ENCODE measurements around the gene DNAJB6.
A peak's percentile ranks its signal among the peaks of the same experiment; 100 is the strongest.
"Not testable (repeated sequence)": the region's sequence is repeated elsewhere in the genome, so short reads cannot be mapped to it uniquely, and the experiment has no call there.

The DNAJB6 gene

DNA sequence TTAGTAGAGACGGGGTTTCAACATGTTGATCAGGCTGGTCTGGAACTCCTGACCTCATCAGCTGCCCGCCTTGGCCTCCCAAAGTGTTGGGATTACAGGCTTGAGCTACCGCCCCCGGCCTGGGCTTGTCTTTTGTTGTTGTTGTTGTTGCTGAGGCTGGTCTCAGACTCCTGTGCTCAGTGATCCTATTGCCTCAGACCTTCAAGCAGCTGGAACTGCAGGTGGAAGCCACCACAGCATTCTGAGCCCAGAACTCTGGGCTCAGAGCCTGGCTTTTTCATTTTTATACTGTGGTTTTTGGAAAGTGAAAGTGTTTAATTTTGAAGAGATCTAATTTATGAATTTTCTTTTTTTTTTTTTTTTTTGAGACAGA, 16.2 kb upstream of the DNAJB6 start:
- intact Hi-C loops (cut with DNase I) = no loop called here
- peak in 1 of 10 donors; percentile 61 for DNase-seq

DNA sequence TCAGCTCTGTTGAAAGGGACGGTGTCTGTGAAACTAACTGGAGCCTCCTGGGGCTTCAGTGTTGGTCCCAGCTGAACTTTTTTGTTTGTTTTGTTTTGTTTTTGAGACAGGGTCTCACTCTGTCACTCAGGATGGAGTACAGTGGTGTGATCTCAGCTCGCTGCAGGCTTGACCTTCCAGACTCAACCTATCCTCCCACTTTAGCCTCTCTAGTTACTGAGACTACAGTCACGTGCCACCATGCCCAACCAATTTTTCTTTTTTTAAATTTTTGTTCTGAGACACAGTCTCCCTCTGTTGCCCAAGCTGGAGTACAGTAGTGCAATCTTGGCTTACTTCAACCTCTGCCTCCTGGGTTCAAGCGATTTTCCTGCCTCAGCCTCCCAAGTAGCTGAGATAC, 13.4 kb upstream of the DNAJB6 start:
- intact Hi-C loops (cut with DNase I) = no loop called here

DNA sequence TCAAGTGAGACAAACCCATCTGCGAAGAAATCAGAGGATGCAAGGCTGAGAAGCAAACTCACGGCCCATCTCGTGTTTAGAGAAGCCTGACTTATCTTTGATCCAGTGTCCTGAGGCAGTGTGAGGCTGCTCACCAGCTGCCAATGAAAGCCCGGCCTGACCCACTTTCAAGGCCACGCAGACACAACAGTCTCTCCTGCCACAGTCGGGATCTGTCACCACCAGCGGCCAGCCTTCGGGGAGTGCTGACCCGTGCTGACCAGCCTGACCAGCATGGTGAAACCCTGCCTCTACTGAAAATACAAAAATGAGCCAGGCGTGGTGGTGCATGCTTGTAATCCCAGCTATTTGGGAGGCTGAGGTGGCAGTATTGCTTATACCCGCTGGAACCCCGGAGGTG, 7.4 kb upstream of the DNAJB6 start:
- intact Hi-C loops (cut with DNase I) = no loop called here
- DNase-seq = peak in 1 of 10 donors; percentile 67

More for the DNA sequence above, 13.4 kb upstream of the DNAJB6 start:
- no peak for DNase-seq

DNA sequence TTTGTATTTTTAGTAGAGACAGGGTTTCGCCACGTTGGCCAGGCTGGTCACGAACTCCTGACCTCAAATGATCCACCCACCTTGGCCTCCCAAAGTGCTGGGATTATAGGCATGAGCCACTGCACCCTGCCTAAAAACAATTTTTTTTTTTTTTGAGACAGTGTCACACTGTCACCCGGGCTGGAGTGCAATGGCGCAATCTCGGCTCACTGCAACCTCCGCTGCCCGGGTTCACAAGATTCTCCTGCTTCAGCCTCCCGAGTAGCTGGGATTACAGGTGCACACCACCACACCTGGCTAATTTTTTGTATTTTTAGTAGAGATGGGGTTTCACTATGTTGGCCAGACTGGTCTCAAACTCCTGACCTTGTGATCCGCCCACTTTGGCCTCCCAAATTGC, 6.2 kb upstream of the DNAJB6 start:
- intact Hi-C loops (cut with DNase I) = loop anchor here (10.0 kb wide), 3 partner anchors 56 to 386 kb away; partner anchors contain the start of genes NOM1 and UBE3C
- DNase-seq = not testable (repeated sequence)

DNA sequence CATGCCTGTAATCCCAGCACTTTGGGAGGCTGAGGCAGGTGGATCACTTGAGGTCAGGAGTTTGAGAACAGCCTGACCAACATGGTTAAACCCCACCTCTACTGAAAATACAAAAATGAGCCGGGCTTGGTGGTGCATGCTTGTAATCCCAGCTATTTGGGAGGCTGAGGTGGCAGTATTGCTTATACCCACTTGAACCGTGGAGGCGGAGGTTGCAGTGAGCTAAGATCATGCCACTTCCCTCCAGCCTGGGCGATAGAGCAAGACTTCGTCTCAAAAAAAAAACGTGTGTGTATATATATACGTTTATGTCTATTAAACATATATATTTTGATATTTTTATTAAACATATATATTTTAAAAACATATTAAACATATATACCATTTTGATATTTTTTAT, 5.8 kb upstream of the DNAJB6 start:
- peak in 1 of 10 donors; percentile 41 for DNase-seq
- intact Hi-C loops (cut with DNase I) = loop anchor here (10.0 kb wide), 3 partner anchors 56 to 386 kb away; partner anchors contain the start of genes NOM1 and UBE3C

DNA sequence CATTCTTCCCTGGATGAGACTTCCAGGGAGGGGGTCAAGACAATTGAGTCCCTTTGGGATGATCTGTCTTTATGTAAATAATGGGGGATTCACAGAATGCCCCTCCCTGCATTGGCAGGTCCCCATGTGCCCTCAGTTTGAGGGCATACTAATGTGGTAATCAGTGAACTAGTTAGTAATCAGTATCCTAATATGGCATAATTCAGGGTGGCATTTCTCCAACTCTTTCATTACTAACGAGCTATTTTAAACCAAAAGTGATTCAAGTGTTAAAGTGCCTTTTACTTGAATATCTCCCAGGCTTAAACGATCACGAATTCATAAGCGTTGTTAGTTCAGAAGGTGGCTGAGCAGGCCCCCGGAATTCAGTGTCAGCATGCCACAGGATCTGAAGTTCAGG, 1.6 kb upstream of the DNAJB6 start:
- intact Hi-C loops (cut with DNase I) = loop anchor here (10.0 kb wide), 3 partner anchors 60 to 390 kb away; partner anchors contain the start of genes NOM1 and UBE3C
- DNase-seq = peak in 1 of 10 donors; percentile 5

DNA sequence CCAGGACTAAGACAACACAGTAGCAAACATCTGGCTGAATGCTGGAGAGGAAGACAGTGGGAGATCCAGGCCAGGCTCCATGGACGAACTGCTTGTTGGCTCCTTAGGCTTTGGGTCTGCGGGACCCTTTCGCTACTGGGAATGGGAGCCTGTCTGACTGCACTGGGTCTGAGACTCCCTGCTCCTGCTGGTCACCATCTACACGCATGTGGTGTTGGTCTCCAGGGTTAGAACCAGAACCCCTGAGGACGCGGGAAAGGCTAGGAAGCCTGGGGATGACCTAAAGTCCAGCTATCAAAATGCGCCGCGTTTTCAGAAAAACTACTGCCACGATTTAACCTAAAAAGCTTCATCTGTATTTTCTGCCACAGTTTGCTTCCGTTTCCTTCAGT, 817 bp upstream of the DNAJB6 start:
- peak in 1 of 10 donors; percentile 76 for DNase-seq
- intact Hi-C loops (cut with DNase I) = loop anchor here (10.0 kb wide), 3 partner anchors 61 to 391 kb away; partner anchors contain the start of genes NOM1 and UBE3C

DNA sequence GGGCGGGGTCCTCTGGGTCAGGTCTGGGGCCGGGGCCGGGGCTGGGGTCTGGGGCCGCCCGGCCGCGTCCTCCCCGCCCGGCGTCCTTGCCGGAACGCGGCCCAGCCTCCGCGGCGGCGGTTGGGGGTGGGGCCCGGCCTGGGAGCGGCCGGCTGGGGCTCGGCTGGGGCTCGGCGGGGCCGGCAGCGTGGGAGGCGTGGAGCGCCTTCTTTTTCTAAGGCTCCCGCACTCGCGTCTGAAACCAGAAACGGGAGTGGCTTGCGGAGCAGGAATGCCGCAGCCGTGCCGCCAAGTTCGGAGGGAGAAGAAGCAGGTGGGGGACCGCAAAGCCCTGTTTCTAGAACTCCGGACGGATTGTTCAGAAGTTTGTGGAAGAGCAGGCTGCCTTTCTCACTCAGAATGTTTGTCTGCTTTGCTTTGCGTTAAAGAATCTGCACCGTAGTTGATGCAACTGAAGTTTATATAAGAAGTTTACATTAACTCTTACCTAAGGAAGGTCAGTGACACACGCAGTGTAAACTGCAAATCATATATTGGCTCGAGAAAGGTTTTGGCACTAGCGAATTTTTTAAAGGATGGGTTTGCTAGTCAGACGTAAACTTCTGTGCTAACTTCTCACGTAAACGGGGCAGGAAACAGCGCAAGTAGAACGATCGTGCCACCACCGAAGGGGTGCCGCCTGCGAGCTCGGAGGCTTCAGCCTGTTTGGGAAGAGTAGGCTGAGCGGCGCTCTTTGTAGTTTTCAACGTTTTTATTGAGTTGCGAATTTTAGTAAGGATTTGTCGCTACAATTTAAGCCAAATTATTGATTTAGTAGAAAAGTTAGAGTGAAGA, 729 bp downstream of the DNAJB6 start:
- DNase-seq = peak in 5 of 10 donors; percentile 13 to 87 (median 51)

DNA sequence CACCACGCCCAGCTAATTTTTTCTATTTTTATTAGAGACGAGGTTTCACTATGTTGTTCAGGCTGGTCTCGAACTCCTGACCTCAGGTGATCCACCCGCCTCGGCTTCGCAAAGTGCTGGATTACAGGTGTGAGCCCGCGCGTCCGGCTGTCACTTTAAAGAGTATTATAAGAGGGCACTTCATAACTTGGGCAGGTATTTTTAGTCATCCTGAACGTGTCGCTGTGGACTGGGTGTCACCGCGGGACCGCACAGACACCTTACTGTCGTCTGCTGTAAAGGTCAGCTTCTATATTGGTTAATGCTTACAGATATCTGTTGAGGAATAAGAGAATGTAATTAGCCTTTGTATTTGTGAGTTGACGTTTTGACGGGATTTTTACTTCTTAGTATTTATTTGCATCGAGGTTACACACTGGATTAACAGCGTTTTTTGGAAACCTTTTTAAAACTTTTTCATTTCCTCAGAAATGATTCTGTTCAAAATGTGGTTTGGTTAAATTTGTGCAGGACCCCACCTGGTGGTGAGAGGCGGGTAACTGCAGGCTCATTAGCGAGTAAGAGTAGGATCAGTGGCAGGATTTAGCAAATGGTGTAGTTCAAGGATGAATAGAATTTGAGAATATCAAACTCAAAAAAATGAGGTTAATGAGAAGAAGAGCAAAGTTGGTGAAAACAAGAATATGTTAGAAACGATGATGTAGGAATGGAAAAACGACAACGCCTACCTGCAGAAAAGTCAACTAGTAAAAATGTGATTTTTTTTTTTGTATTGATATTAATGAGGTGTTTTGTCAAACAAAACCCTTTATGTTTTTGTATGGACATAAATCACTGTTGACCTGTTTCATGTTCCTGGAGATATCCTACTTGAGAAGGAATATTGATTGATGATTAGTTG, 3.2 kb downstream of the DNAJB6 start:
- peak in 9 of 10 donors; percentile 36 to 94 (median 64) for DNase-seq
- intact Hi-C loops (cut with DNase I) = loop anchor here (10.0 kb wide), 3 partner anchors 65 to 395 kb away; partner anchors contain the start of genes NOM1 and UBE3C

More for the DNA sequence above, 729 bp downstream of the DNAJB6 start:
- intact Hi-C loops (cut with DNase I) = loop anchor here (10.0 kb wide), 3 partner anchors 63 to 393 kb away; partner anchors contain the start of genes NOM1 and UBE3C

DNA sequence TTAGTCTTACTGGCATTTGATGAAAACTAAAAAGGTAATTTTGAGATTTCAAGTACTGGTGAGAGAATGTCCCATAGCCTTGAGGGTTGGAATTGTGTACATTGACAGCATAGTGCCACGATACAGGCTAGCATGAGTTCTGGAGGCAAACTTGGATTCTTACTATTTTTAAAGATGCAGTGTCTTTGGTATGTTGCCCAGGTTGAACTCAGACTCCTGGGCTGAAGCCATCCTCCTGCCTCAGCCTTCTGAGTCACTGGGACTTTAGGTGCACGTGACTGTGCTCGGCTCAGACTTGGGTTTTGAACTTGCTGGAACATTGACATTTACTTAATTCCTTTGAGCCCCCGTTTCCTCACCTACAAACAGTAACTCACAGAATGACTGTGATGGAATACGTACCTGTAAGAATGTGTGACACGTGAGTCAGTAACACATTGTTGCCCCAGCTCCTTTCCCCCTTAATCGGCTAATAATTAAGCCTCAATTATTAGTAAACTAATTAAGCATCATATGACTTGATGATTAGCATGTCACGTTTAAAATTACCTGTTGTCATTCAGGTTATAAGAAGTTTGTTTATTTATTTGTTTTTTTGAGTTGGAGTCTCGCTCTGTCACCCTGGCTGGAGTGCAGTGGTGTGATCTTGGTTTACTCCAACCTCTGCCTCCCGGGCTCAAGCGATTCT, 10.6 kb downstream of the DNAJB6 start:
- intact Hi-C loops (cut with DNase I) = no loop called here
- DNase-seq = peak in 1 of 10 donors; percentile 80

DNA sequence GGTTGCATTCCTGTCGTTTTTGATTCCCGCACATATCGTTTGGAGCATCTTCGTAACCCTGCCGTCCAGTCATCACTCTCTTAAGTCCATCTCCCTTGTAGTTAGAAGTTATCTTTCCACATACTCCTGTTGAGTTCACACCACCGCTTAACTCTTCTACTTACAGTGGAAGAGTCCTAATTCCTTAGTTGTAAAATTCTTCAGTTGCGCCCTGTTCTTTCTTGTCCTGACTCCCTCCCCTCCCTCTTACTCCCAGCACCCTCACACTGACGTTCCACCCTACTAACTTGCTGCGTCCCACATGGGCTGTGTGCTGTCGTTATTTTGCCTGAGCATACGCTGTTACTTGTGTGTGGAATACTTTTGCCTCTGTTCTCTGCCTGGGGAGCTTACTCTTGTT, 11.7 kb downstream of the DNAJB6 start:
- intact Hi-C loops (cut with DNase I) = no loop called here

DNA sequence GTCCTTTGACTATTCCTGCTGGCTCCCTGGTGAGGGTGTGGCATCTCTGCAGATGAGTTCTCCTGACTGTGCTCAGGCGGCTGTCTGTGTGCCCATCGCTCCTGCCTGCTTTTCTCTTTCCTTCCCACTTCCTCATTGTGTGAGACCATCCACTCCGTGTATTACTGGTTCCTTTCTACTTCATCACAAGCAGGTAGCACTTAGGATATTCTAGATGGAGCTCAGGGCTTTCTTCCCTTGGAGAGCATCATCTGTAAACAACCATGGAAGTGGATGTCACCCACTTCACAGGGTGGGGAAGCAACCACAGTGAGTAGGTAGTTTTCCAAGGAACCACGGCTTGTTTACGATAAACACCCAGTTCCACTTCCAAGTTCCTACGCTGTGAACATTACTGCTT, 15.7 kb downstream of the DNAJB6 start:
- DNase-seq = no peak
- intact Hi-C loops (cut with DNase I) = no loop called here

More for the DNA sequence above, 11.7 kb downstream of the DNAJB6 start:
- no peak for DNase-seq

DNA sequence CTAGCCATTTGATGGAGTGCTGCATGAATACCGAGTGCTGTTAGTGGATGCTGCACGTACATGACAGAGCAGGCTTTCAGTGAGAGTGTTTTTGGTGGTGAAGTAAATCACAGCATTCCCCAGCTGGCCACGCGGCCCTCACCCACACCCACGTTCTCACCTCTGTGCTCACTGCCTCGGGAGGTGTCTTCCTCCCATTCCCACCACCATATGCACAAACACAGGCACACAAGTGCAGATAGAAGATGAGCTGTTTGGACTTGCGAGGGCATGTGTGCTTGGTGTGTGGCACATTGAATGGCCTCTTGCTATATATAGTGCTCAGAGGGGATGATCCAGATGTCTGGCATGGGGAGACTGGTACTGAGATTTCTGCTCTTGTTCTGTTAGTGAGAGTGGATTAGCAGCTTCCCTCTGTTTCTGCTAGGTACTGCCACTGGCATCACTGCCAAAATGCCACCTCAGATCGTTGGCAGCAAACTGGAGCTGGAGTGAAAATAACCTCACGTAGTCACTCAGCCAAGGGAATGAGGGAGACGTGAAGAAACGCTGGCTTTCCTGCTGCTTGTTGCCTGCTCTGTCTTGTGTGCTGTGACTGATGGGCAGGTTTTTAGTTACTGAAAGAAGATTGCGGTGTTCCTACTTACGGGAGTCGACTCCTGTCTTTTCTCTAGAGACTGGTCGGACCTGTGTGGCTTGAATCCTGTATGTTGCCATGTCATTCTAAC, 19.1 kb downstream of the DNAJB6 start:
- intact Hi-C loops (cut with DNase I) = no loop called here
- peak in 8 of 10 donors; percentile 49 to 92 (median 60) for DNase-seq

DNA sequence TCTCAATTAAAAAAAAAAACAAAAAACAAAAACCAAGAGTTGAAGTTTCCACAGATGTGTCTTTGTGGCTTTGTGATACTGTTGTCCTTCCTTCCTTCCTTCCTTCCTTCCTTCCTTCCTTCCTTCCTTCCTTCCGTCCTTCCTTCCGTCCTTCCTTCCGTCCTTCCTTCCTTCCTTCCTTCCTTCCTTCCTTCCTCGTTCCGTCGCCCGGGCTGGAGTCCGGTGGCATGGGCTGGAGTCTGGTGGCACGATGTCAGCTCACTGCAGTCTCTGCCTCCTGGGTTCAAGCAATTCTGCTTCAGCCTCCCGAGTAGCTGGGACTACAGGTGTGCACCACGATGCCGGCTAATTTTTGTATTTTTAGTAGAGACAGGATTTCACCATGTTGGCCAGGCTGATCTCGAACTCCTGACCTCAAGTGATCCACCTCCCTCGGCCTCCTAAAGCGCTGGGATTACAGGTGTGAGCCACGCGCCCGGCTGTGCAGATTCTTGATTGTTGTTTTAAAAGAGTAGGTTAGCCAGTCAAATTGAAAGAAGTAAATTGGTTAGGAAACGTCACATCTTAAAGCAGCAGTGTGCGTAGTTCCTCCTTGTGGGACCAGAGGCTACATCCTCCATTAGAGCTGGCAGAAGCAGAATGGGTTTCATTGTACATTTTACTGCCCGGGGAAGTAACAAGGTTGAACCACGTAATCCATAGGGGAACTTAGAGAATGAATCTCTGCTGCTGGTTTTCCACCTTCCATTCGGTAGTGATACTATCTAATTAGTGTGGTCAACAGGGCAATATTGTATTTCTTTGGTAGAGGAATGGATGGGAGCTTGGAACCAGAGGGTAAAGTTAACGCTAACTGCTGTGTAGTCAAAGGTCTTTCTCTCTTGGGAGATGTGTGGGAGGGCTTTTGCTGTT, 20.6 kb downstream of the DNAJB6 start:
- no peak for DNase-seq
- intact Hi-C loops (cut with DNase I) = no loop called here

DNA sequence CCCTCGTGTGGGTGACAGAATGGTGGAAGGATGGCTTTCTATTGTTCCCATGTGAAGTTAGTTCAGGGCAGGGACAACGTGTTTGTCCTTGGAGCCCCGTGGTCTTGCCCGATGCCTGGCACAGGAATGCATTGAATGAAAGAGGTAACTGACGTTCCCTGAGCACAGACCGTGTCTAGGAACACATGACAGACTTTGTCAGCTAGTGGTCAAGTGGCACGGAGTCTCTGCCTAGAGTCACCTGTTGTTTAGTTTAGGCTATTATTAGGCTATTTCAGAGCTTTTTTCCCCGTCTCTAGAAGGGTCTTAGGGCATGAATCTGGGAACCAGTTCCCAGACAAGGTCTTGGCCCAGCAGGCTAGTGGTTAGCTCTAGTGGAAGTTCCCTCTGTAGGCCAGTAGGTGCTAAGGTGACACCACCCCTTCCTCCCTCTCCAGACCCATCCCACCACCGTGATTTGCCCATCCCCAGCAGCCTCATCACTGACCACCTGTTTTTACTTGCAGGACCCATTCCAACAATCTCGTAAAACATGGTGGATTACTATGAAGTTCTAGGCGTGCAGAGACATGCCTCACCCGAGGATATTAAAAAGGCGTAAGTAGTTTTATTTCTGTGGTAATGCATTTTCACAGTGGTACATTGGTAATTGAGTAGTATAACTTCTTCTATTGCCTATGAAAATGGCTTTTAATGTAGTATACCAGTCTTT, 21.4 kb downstream of the DNAJB6 start:
- no peak for DNase-seq
- intact Hi-C loops (cut with DNase I) = no loop called here

DNA sequence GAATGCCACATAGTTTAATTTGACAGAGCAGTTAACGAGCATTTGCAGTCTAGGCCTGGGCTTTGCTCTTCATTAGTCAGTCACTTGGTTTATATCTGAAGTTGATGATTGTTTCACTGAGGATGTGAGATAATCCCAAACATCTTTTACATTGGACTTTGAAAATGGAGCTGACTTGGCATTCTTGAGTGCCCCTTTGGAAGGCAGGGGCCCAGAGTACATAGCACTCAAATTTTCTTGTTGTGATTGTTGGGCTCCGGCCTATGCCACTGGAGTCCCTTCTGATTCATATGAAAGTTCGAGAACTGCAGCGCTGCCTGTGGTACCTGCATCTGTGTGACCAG, 21.9 kb downstream of the DNAJB6 start:
- intact Hi-C loops (cut with DNase I) = no loop called here
- no peak for DNase-seq

DNA sequence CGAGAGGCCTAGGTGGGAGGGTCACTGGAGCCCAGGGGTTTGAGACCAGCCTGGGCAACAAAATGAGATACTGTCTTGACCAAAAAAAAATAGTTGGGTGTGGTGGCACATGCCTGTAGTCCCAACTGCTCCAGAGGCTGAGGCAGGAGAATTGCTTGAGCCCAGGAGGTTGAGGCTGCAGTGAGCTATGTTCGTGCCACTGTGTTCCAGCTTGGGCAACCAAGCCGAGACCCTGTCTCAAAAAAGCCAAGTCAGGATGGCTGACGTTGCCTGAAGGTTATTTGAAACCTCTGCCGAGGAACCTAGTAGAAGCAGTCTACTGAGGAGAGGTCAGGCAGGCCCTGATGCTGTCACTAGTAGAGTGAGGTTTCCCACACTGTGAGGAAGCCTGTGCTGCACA, 22.8 kb downstream of the DNAJB6 start:
- intact Hi-C loops (cut with DNase I) = no loop called here
- DNase-seq = no peak

DNA sequence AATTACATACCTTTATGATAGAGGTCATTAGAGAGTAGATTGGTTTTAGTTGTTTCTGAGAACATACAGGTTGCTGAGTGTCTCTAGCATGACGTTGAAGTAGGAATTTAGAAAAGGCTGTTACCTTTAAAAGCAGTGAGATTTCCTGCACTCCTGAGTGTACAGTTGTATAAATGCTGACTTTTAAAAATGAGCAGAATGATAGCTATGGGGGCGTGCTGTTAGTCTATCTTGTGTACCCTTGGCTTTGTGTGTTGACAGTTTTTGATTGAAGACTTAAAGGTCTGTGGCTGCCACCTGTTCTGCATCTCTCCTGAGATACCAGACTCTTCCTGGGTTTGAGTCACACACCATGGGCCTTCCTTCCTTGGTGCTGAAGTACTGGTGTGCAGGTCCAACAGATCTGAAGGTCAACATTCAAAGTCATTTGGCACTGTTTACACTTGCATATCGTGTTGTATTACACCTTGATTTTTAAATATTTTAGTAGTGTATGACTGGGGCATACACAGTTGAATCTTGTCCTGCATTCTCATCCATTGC, 23.8 kb downstream of the DNAJB6 start:
- DNase-seq = no peak
- intact Hi-C loops (cut with DNase I) = no loop called here

All from posterior cingulate gyrus (tissue), 11 donors.